ENCODE results near the gene YY1.

DNA sequence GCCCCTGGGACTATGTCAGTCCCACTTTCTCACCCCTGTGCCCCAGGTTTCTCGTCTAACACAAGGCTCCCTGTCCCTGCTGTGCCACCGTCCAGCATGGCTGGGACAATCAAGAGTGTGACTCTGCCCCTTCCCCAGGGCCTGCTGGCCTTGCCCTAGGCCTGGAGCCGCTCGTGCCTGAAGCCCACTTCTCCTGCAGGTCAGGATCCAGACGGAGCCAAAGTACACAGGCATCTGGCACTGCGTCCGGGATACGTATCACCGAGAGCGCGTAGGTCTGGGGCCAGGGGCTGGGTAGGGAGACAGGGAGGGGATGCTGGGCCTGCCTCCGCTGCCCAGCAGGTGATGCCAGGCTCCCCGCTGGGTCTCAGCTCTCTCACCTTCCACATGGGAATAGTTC is 87.0 kb downstream of the YY1 start:
- TF ChIP-seq, protein P1, sequence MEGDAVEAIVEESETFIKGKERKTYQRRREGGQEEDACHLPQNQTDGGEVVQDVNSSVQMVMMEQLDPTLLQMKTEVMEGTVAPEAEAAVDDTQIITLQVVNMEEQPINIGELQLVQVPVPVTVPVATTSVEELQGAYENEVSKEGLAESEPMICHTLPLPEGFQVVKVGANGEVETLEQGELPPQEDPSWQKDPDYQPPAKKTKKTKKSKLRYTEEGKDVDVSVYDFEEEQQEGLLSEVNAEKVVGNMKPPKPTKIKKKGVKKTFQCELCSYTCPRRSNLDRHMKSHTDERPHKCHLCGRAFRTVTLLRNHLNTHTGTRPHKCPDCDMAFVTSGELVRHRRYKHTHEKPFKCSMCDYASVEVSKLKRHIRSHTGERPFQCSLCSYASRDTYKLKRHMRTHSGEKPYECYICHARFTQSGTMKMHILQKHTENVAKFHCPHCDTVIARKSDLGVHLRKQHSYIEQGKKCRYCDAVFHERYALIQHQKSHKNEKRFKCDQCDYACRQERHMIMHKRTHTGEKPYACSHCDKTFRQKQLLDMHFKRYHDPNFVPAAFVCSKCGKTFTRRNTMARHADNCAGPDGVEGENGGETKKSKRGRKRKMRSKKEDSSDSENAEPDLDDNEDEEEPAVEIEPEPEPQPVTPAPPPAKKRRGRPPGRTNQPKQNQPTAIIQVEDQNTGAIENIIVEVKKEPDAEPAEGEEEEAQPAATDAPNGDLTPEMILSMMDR (conservative IDR thresholded peaks at IDR 0.05; ENCODE audit: low read depth in 2 of 2) = no peak
- TF ChIP-seq CREB1 (CRISPR knock-in tag; IDR thresholded peaks at IDR 0.05; ENCODE audit: low read depth) (no peak), POLR2AphosphoS5 (IDR thresholded peaks at IDR 0.05; ENCODE audit: low read depth) (no peak), EZH2 (IDR thresholded peaks at IDR 0.05; ENCODE audit: low read depth, unreplicated experiment) (no peak), EZH2phosphoT487 (IDR thresholded peaks at IDR 0.05; ENCODE audit: unreplicated experiment) (no peak), ZNF114 (CRISPR knock-in tag; IDR thresholded peaks at IDR 0.05) (no peak), STAT1 (IDR thresholded peaks at IDR 0.05; ENCODE audit: unreplicated experiment) (no peak), JUNB (IDR thresholded peaks at IDR 0.05; ENCODE audit: unreplicated experiment) (no peak)
- TF ChIP-seq, protein P2, sequence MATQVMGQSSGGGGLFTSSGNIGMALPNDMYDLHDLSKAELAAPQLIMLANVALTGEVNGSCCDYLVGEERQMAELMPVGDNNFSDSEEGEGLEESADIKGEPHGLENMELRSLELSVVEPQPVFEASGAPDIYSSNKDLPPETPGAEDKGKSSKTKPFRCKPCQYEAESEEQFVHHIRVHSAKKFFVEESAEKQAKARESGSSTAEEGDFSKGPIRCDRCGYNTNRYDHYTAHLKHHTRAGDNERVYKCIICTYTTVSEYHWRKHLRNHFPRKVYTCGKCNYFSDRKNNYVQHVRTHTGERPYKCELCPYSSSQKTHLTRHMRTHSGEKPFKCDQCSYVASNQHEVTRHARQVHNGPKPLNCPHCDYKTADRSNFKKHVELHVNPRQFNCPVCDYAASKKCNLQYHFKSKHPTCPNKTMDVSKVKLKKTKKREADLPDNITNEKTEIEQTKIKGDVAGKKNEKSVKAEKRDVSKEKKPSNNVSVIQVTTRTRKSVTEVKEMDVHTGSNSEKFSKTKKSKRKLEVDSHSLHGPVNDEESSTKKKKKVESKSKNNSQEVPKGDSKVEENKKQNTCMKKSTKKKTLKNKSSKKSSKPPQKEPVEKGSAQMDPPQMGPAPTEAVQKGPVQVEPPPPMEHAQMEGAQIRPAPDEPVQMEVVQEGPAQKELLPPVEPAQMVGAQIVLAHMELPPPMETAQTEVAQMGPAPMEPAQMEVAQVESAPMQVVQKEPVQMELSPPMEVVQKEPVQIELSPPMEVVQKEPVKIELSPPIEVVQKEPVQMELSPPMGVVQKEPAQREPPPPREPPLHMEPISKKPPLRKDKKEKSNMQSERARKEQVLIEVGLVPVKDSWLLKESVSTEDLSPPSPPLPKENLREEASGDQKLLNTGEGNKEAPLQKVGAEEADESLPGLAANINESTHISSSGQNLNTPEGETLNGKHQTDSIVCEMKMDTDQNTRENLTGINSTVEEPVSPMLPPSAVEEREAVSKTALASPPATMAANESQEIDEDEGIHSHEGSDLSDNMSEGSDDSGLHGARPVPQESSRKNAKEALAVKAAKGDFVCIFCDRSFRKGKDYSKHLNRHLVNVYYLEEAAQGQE (IDR thresholded peaks at IDR 0.05; ENCODE audit: unreplicated experiment) = no peak
- TF ChIP-seq, protein P3, sequence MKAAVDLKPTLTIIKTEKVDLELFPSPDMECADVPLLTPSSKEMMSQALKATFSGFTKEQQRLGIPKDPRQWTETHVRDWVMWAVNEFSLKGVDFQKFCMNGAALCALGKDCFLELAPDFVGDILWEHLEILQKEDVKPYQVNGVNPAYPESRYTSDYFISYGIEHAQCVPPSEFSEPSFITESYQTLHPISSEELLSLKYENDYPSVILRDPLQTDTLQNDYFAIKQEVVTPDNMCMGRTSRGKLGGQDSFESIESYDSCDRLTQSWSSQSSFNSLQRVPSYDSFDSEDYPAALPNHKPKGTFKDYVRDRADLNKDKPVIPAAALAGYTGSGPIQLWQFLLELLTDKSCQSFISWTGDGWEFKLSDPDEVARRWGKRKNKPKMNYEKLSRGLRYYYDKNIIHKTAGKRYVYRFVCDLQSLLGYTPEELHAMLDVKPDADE (IDR thresholded peaks at IDR 0.05) = no peak
